OCI-LY7 (cell line): ENCODE data around the gene SLC17A9. TPM values are rescaled to one million over a fixed set of nuclear protein-coding genes. Genes with fewer than 3 reads are reported as not detected.

Source experiments
- BruUV-seq: library from RNA; stranded (reverse); fragments of 400-500 nt; replicated peaks from 2 replicates; lab custom pipeline; 2021; lab: Mats Ljungman, UMichigan
- CTCF ChIA-PET: fragments of 300-600 bp; sonication (Branson Sonifier 250); formaldehyde crosslinking; loops from one replicate; lab custom pipeline; 2022; ENCODE audit warnings: antibody characterized with exemption; ENCODE audit not compliant: unreplicated experiment; lab: Charles Lee
- POLR2A ChIA-PET: fragments of 300-600 bp; sonication (Branson Sonifier 250); formaldehyde crosslinking; loops from one replicate; lab custom pipeline; 2022; ENCODE audit warnings: antibody characterized with exemption; lab: Charles Lee
- DNase-seq: peaks from one replicate; pipeline ENCODE4 v3.0.0-alpha.2; 2015; ENCODE audit warnings: low spot score
- H2AFZ ChIP-seq: fragments of 200-600 bp; sonication (generic), shearing (Covaris generic); 2 replicates; pipeline ENCODE4 v1.6.1; 2014; ENCODE audit warnings: mild to moderate bottlenecking, antibody characterized with exemption, low read length, moderate library complexity
- H3K27ac ChIP-seq: fragments of 200-600 bp; sonication (generic); 2 replicates; pipeline ENCODE4 v1.5.1; 2014; ENCODE audit warnings: mixed run types, low read depth, mild to moderate bottlenecking, moderate library complexity, low read length, inconsistent platforms; ENCODE audit not compliant: poor library complexity, severe bottlenecking
- H3K36me3 ChIP-seq: fragments of 200-600 bp; sonication (generic); 2 replicates; pipeline ENCODE4 v1.6.1; 2014; ENCODE audit warnings: mild to moderate bottlenecking, antibody characterized with exemption, low read length, moderate library complexity, mixed read lengths; ENCODE audit not compliant: insufficient read depth
- H3K4me1 ChIP-seq: fragments of 200-600 bp; sonication (generic); 2 replicates; pipeline ENCODE4 v1.5.1; 2014; ENCODE audit warnings: mild to moderate bottlenecking, low read length; ENCODE audit not compliant: insufficient read depth, poor library complexity, severe bottlenecking
- H3K4me2 ChIP-seq: fragments of 200-600 bp; sonication (generic); 2 replicates; pipeline ENCODE4 v1.6.1; 2014; ENCODE audit warnings: mild to moderate bottlenecking, low read length
- H3K4me3 ChIP-seq: fragments of 200-600 bp; sonication (generic); 2 replicates; pipeline ENCODE4 v1.5.1; 2014; ENCODE audit warnings: mild to moderate bottlenecking, low read depth, low read length; ENCODE audit not compliant: poor library complexity, severe bottlenecking
- H3K79me2 ChIP-seq: fragments of 200-600 bp; sonication (generic); 2 replicates; pipeline ENCODE4 v1.6.1; 2016; ENCODE audit warnings: low read depth, mild to moderate bottlenecking, low read length, moderate library complexity, mixed read lengths; ENCODE audit not compliant: insufficient read depth
- H3K9me2 ChIP-seq: fragments of 200-600 bp; sonication (generic); 2 replicates; pipeline ENCODE4 v1.6.1; 2016; ENCODE audit warnings: mild to moderate bottlenecking, low read length, mixed read lengths; ENCODE audit not compliant: insufficient read depth
- H3K9me3 ChIP-seq: fragments of 200-600 bp; sonication (generic); 2 replicates; pipeline ENCODE4 v1.6.1; 2014; ENCODE audit warnings: mild to moderate bottlenecking, mixed run types, low read length, mixed read lengths
- H4K20me1 ChIP-seq: fragments of 200-600 bp; sonication (generic); 2 replicates; pipeline ENCODE4 v1.6.1; 2014; ENCODE audit warnings: mild to moderate bottlenecking, antibody characterized with exemption, low read length, moderate library complexity, mixed read lengths; ENCODE audit not compliant: insufficient read depth
- EZH2phosphoT487 ChIP-seq: fragments of 200-600 bp; sonication (generic); IDR thresholded peaks from 2 replicates; pipeline ENCODE4 v1.6.1; 2018; ENCODE audit warnings: low read depth, borderline replicate concordance, mild to moderate bottlenecking, mixed run types, antibody characterized with exemption, low read length, moderate library complexity, mixed read lengths
- intact Hi-C: fragments of 100-400 bp; cut with micrococcal nuclease; formaldehyde crosslinking; loops from one replicate; pipeline ENCODE4 v1.10.0; 2022; ENCODE audit not compliant: unreplicated experiment
- total RNA-seq, 2 experiments: library from RNA; depleted of rRNA in 1 of 2; stranded (reverse); fragments of >200 nt in 1 of 2; shearing (Covaris generic) in 1 of 2; gene quantifications; 2 replicates each; pipeline ENCODE4 v1.2.3, GENCODE V29; 2014 to 2022
- TF ChIP-seq, protein P1 (sequence below): fragments of 200-600 bp; sonication (generic); conservative IDR thresholded peaks from 2 replicates; pipeline ENCODE4 v1.5.1; 2014; ENCODE audit warnings: mild to moderate bottlenecking, antibody characterized with exemption, low read length, moderate library complexity, mixed read lengths

The SLC17A9 gene
- total RNA-seq, 2 experiments from 2014 or later: 2.0 to 8.1 TPM

DNA sequence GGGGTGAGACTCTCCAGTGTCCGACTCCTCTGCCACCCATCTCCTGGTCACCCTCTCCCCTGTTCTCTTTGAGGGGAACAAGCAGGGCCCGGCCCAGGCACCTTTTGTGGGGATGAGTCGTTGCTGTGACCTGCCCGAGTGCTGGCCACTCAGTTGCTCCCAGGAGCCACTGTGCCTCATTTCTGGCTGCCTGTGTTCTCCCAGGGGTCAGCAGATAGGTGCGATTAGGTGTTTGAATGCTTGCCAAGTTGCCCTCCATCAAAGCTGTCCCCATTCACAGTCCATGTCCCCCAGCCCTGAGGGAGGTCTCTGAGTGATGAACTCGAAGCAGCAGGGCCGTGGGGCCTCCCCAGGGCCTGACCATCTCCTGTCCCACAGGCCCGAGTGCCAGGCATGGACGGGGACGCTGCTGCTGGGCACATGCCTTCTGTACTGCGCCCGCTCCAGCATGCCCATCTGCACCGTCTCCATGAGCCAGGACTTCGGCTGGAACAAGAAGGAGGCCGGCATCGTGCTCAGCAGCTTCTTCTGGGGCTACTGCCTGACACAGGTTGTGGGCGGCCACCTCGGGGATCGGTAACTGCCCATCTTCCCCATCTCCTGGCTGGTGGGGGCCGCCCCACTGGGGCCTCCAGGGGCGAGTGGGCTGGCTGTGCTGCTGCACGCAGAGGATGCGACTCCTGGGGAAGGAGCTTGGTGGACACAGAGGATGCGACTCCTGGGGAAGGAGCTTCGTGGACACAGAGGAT, 4.1 kb downstream of the SLC17A9 start:
- Histone ChIP-seq H4K20me1 (no peaks in the 10 kb centered on the region), H3K4me2 (no peak overlapping the region), H3K4me1 (peaks cover 24% of the 10 kb centered on the region), H3K9me3 (no peaks in the 10 kb centered on the region), H3K4me3 (no peak overlapping the region), H3K9me2 (no peaks in the 10 kb centered on the region), H2AFZ (no peak overlapping the region), H3K79me2 (no peaks in the 10 kb centered on the region), H3K27ac (no peak overlapping the region), H3K36me3 (no peaks in the 10 kb centered on the region)
- TF ChIP-seq, protein P1, sequence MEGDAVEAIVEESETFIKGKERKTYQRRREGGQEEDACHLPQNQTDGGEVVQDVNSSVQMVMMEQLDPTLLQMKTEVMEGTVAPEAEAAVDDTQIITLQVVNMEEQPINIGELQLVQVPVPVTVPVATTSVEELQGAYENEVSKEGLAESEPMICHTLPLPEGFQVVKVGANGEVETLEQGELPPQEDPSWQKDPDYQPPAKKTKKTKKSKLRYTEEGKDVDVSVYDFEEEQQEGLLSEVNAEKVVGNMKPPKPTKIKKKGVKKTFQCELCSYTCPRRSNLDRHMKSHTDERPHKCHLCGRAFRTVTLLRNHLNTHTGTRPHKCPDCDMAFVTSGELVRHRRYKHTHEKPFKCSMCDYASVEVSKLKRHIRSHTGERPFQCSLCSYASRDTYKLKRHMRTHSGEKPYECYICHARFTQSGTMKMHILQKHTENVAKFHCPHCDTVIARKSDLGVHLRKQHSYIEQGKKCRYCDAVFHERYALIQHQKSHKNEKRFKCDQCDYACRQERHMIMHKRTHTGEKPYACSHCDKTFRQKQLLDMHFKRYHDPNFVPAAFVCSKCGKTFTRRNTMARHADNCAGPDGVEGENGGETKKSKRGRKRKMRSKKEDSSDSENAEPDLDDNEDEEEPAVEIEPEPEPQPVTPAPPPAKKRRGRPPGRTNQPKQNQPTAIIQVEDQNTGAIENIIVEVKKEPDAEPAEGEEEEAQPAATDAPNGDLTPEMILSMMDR: no peak
- no peak for TF ChIP-seq EZH2phosphoT487
- ChIA-PET CTCF (no interaction called here), POLR2A (no interaction called here)
- BruUV-seq: no TSS peak
- intact Hi-C loops: loop anchor here (10.0 kb wide), 1 partner anchor 48 kb away; the partner anchor contains the start of gene BHLHE23
- no peak for DNase-seq

DNA sequence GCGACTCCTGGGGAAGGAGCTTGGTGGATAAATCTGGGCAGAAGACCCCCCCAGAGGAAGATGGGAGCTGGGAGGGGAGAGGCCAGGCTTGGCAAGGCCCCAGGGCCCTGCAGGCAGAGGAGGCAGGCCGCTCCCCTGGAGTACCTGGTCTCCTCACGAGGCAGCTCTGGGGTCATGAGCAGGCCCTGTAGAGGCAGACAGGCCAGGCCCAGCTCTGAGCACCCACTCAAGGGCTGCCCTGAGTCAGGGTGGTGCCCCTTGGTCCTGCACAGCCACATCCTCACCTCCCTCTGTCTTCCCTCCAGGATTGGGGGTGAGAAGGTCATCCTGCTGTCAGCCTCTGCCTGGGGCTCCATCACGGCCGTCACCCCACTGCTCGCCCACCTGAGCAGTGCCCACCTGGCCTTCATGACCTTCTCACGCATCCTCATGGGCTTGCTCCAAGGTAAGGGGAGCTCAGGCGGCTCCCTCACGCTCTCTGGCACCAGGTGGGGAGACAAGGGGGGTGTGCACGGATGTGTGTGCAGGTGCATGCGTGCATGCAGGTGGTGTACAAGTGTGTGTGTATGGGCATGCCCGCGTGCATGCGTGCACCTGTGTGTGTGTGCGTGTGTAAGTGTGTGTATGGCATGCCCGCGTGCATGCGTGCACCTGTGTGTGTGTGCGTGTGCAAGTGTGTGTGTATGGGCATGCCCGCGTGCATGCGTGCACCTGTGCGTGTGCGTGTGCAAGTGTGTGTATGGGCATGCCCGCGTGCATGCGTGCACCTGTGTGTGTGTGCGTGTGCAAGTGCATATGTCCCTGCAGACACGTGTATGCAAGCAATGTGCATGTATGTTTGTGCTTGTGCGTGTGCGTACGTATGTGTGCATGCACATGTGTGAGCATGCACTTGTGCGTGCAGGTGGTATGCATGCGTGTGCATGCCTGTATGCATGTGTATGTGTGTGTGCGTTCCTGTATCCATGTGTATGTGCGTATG, 4.9 kb downstream of the SLC17A9 start:
- intact Hi-C loops: loop anchor here (10.0 kb wide), 1 partner anchor 47 kb away; the partner anchor contains the start of gene BHLHE23
- CTCF ChIA-PET: no interaction called here

More for the DNA sequence above, 4.9 kb downstream of the SLC17A9 start:
- no TSS peak for BruUV-seq
- Histone ChIP-seq H2AFZ (no peak overlapping the region), H3K27ac (no peak overlapping the region), H3K4me1 (peaks cover 24% of the 10 kb centered on the region), H3K79me2 (no peaks in the 10 kb centered on the region), H3K9me2 (no peaks in the 10 kb centered on the region), H3K4me3 (no peak overlapping the region), H3K4me2 (no peak overlapping the region), H3K9me3 (no peaks in the 10 kb centered on the region), H3K36me3 (no peaks in the 10 kb centered on the region), H4K20me1 (no peaks in the 10 kb centered on the region)
- DNase-seq: no peak
- POLR2A ChIA-PET: no interaction called here
- TF ChIP-seq, protein P1: no peak
- TF ChIP-seq EZH2phosphoT487: no peak
